HepG2 (cell line): ENCODE data around the gene C15orf62. TPM values are rescaled to one million over a fixed set of nuclear protein-coding genes. Genes with fewer than 3 reads are reported as not detected.
A peak's percentile ranks its signal among the peaks of the same experiment; 100 is the strongest.

Experiments
- ARNTL ChIP-seq: sonication (generic); formaldehyde crosslinking; IDR thresholded peaks from 2 replicates; pipeline ENCODE4 v1.4.0; 2020; ENCODE audit warnings: mild to moderate bottlenecking, missing genetic modification reagents
- PCBP1 ChIP-seq: fragments of 200-400 bp; formaldehyde crosslinking; IDR thresholded peaks from 2 replicates; pipeline ENCODE4 v1.6.1; 2017; ENCODE audit warnings: mild to moderate bottlenecking, low read depth, low read length, borderline replicate concordance
- UBTF ChIP-seq: sonication (generic); formaldehyde crosslinking; IDR thresholded peaks from 2 replicates; pipeline ENCODE4 v1.4.0; 2020; ENCODE audit warnings: mild to moderate bottlenecking, missing genetic modification reagents
- ZBTB4 ChIP-seq: sonication (generic); formaldehyde crosslinking; IDR thresholded peaks from 2 replicates; pipeline ENCODE4 v1.4.0; 2020; ENCODE audit warnings: missing genetic modification reagents, mild to moderate bottlenecking, borderline replicate concordance
- ZFY ChIP-seq: sonication (generic); formaldehyde crosslinking; IDR thresholded peaks from 2 replicates; pipeline ENCODE4 v1.4.0; 2020; ENCODE audit warnings: missing genetic modification reagents
- ZNF567 ChIP-seq: sonication (generic); formaldehyde crosslinking; IDR thresholded peaks from 2 replicates; pipeline ENCODE4 v1.8.1; 2023; ENCODE audit warnings: mild to moderate bottlenecking, missing genetic modification reagents, borderline replicate concordance
- ZNF646 ChIP-seq: sonication (generic); formaldehyde crosslinking; IDR thresholded peaks from 2 replicates; pipeline ENCODE4 v1.9.0; 2021; ENCODE audit warnings: mild to moderate bottlenecking, missing genetic modification reagents
- polyA plus RNA-seq, 8 experiments: library from polyadenylated mRNA; depleted of rRNA in 3 of 8; stranded (reverse) in 7 of 8; unstranded in 1 of 8; fragments of >200 nt; fragmentation: Illumina TruSeq in 4 of 8; extraction: Trizol in 4 of 8; gene quantifications; 2 replicates each; pipeline versions ENCODE4 v1.2.1 to v1.2.3, GENCODE V29; 2011 to 2016; ENCODE audit warnings: low read depth in 4 of 8, missing spikeins in 1 of 8, mixed read lengths in 1 of 8; ENCODE audit not compliant: insufficient read depth in 1 of 8
- total RNA-seq, 5 experiments: library from RNA; depleted of rRNA; stranded (reverse); fragments of >200 nt; fragmentation: Illumina TruSeq; extraction: Trizol; gene quantifications; 2 replicates each; pipeline ENCODE4 v1.2.3, GENCODE V29; 2016; ENCODE audit warnings: low read depth in 1 of 5

The C15orf62 gene
- total and polyA plus RNA-seq, 2 of the 13 experiments (the other 11 are each of a cell fraction or from before 2014, with no cell fraction given), result 0.51 to 1.1 TPM

GRCh38 chr15:40762919-40763800, 6.6 kb upstream of the C15orf62 start (continued):
- TF ChIP-seq ZBTB4 (CRISPR knock-in tag), result 0 out of 2 replicates have a peak, but pooled peaks have one; percentile 9
- TF ChIP-seq PCBP1, result 0 out of 2 replicates have a peak, but pooled peaks have one; percentile 12
- TF ChIP-seq ZFY, result peak; percentile 85
- TF ChIP-seq UBTF (CRISPR knock-in tag), result no peak
- TF ChIP-seq ARNTL (CRISPR knock-in tag), result no peak
- TF ChIP-seq ZNF567 (CRISPR knock-in tag), result peak; percentile 61
- peak; percentile 35; the same call in 1 of the 2 replicates for TF ChIP-seq ZNF646 (CRISPR knock-in tag)
- TF ChIP-seq, all 625 proteins: peak for 178
